Activated effector memory CD4-positive, alpha-beta T cell treated with anti-CD3 and anti-CD28 coated beads, Interleukin-2, amount 50 U/mL, for 16 hours (primary cell): ENCODE data around the gene TUBD1.
"Not testable (repeated sequence)": the region's sequence is repeated elsewhere in the genome, so short reads cannot be mapped to it uniquely, and the experiment has no call there.

Experiments used
- DNase-seq: peaks from one replicate; pipeline ENCODE4 v3.0.0-alpha.2; 2020

Gene TUBD1

DNA sequence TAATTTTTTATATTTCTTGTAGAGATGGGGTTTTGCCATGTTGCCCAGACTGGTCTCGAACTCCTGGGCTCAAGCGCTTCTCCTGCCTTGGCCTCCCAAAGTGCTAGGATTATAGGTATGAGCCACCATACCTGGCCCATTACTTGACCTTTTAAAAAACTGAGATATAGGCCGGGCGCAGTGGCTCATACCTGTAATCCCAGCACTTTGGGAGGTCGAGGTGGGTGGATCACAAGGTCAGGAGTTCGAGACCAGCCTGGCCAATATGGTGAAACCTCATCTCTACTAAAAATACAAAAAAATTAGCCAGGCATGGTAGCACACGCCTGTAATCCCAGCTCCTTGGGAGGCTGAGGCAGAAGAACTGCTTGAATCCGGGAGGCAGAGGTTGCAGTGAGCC is 19.3 kb downstream of the TUBD1 start:
- DNase-seq = not testable (repeated sequence)

DNA sequence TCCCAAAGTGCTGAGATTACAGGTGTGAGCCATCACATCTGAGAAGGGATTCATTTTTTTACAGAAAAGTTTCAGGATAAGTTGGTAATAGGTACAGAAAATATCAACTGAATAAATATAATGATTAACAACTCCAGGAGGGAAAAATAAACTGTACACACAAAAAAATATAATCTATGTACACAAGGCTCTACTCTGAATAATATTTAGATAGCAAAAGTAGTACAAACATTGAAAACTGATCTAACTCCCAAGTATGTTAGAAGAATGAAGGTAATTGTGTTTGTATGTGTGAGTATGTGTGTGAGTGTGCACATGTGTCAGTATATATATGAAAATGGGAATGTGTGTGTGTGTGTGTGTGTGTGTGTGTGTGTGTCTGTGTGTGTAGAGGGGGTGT is 20.4 kb downstream of the TUBD1 start:
- DNase-seq = no peak

DNA sequence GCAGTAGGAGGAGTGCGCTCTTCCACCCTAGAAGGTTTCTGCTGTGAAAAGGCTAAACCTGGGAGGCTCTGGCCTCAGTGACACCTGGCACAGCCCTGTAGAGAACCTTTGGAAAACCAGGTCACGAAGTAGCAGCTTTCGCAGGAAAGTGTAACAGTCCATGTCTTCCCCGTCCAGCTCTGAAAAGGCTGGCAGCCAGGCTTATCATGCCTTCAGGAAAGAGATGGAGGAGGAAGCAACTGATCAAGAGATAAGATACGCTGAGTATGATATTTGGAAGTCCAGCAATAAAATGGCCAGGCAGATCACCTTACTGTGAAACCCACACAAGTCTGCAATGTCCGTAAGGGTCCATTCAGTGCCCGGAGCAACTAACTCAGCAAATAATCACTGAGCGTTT is 22.3 kb downstream of the TUBD1 start:
- peak; percentile 12 for DNase-seq

DNA sequence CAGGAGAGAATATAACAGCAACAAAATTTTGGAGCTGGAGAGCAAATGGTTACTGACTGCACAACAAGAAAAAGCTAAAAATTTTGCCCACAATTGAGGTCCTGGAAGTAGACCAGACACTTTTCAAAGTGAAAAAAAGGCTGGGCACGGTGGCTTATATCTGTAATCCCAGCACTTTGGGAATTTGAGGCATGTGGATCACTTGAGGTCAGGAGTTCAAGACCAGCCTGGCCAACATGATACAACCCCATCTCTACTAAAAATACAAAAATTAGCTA is 22.9 kb downstream of the TUBD1 start:
- peak; percentile 3 for DNase-seq

DNA sequence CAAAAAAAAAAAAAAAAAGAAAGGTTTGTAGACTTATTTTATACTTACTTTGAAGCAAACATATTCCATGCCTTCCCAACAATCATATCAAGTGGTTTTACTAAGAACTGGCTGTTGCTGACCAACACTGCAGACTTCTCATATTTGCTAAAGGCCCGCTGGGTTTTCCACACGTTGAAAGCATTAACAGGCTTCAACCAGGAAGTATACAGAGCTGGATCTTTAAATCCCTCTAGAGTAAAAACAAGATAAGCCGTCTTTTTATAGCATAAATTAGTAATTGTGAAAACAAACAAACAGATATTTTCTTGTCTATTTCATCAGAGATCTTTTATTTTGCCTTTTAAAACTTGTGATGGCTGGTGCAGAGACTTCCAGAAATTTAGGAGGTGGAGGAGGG is 29.1 kb downstream of the TUBD1 start:
- no peak for DNase-seq

DNA sequence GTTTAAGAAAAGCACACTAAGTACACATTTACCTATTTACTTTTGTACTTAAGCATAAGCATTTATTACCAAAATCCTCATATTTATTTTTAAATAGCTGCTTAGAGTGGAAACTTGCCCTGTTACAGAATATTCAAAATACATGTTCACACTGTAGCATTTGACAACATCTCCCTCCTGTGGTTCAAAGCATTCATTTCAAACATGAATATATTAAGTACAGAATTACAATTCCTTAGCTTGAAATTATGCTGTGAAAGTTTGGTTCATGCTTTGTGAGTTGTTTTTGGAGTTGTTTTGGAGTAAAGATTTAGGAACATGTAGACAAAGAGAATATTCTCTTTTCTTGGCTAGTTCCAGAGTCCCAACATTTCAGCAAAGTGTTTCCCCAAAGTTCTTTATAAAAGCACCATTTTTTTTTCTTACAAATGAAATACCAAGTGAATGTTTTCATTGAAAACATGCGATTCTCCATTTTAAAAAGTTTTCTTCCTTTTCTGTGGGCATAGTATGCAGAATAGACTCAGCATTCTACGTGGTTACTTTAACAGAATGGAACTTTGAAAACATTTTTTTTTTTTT is 33.2 kb downstream of the TUBD1 start:
- no peak for DNase-seq

DNA sequence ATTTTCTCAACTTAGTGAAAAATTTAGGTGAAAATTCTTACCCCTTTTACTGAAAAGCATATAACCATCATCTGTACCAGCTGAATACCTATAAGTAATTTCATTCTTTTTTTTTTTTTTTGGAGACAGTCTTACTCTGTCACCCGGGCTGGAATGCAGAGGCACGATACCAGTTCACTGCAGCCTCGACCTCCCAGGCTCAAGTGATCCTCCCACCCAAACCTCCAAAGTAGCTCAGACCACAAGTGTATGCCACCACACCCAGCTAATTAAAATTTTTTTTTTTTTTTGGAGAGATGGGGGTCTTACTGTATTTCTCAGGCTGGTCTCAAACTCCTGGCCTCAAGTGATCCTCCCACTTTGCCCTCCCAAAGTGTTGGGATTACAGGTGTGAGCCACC is 33.8 kb downstream of the TUBD1 start:
- no peak for DNase-seq

DNA sequence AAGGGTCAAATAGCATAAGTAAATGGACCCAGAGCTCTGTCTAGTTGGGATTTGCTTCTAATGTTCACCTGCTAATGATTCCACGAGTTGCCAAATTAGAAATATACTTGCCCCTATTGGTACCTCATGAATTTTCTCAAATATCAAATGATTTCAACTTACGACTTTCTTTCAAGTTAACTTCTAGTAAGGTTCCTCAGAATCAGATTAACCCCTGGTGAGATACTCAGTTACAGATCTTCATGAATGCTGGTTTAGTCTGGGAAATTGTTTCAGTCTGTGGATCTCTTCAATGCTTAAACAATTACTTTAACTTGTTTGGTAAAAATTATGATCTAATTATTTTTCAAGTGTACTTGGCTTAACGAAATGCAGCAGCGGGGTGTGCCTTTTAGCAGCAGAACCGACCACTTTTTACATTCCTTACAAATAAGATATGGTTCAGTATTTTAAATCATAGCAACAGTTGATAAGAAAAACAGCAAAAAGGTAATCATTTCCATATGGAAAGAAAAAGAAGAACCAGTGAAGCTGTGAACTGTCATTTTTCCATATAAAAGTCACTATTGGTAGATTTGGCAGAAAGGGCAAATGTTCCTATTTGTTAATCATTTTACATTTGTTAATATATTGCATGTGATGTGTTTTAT is 34.5 kb downstream of the TUBD1 start:
- DNase-seq = no peak

DNA sequence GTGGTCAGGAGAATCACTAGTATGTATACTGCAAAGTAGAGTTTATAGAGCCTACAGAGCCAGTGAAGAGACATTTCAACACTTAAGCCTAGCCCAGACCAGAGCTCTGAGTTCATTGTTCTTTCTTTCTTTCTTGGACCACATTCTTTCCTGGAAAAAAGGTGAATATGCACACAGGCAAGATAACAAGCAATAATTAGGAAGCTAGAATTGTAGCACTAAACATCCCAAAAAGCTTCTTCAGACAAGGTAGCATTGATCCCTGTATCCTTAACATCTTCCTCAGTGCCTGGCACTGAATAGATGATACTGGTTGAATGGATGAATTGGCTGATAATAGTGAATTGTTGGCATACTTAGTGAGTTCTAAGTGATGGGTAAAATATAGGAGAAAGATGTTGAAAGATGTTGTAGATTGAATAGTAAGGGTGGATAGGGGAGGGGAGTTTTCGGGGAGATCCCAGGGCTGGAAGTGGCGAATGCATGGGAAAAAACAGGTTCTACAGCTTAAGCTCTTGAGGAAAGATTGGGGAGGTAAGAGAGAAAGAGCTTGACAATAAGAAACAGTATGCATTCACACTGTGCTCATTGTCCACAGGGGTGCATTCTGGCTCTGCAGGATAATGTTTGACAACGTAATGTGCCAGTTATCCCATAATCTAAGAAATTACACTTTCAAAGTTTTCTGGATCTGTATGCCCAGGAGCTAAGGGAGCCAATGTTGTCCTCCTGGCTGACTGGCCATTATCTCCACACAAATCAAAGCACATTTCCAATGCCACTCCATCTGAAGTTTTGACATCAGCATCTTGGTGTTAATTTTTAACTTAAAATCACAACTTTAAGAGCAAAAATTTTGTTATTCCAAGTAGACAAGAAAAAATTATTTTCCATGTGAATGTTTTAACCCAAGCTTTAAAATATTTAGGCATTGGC is 35.6 kb downstream of the TUBD1 start:
- no peak for DNase-seq

DNA sequence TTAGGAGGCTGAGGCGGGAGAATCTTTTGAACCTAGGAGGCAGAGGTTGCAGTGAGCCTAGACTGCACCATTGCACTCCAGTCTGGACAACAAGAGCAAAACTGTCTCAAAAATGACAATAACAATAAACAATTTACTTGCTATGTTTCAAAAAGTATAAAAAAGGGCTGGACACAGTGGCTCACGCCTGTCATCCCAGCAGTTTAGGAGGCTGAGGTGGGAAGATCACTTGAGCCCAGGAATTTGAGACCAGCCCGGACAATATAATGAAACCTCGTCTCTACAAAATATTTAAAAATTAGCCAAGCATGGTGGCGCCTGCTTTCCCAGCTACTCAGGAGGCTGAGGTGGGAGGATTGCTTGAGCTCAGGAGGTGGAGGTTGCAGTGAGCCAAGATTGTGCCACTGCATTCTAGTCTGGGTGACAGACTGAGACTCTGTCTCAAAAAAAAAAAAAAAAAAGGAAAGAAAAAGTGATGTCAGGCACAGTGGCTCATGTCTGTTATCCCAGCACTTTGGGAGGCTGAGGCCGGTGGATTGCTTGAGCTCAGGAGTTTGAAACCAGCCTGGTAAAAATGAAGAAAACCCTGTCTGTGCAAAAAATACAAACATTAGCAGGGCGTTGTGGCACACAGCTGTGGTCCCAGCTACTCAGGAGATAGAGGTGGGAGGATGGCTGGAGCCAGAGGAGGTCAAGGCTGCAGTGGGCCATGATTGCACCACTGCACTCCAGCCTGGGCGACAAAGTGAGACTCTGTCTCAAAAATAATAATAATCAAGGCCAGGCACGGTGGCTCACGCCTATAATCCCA is 38.6 kb downstream of the TUBD1 start:
- peak; percentile 13 for DNase-seq

DNA sequence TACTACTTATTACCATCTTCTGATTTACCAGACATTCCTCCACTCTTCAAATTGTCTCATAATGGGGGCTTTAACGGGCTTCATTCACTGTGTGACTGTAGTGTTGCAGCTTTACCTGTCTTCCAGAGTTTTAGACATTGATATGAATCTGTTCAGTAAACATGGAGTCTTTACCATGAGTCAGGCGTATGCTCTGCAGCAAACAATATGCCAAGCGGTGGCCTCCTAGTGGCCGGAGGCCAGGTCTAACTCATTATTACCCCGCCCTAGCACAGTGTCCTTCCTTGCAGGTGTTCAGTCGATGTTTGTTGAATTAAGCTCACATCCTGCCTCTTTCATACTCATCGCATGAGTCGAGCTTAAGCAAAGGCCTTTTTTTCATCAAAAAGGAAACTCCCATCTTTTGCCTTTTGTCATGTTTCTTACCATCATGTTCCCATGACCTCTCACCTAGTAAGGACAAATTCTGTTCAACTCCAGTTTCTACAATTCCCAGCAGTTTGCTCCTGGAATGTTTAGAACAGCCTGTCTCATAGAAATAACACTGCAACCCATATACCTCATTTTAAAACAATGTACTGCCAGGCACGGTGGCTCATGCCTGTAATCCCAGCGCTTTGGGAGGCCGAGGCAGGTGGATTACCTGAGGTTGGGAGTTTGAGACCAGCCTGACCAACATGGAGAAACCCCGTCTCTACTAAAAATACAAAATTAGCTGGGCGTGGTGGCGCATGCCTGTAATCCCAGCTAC is 39.4 kb downstream of the TUBD1 start:
- DNase-seq = peak; percentile 89

DNA sequence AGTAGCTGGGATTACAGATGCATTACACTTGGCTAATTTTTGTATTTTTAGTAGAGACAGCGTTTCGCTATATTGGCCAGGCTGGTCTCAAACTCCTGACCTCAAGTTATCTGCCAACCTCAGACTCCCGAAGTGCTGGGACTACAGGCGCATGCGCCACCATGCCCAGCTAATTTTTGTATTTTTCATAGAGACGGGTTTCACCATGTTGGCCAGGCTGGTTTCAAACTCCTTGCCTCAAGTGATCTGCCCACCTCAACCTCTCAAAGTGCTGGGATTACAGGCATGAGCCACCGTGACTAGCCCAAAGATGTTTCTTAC is 39.9 kb downstream of the TUBD1 start:
- not testable (repeated sequence) for DNase-seq

DNA sequence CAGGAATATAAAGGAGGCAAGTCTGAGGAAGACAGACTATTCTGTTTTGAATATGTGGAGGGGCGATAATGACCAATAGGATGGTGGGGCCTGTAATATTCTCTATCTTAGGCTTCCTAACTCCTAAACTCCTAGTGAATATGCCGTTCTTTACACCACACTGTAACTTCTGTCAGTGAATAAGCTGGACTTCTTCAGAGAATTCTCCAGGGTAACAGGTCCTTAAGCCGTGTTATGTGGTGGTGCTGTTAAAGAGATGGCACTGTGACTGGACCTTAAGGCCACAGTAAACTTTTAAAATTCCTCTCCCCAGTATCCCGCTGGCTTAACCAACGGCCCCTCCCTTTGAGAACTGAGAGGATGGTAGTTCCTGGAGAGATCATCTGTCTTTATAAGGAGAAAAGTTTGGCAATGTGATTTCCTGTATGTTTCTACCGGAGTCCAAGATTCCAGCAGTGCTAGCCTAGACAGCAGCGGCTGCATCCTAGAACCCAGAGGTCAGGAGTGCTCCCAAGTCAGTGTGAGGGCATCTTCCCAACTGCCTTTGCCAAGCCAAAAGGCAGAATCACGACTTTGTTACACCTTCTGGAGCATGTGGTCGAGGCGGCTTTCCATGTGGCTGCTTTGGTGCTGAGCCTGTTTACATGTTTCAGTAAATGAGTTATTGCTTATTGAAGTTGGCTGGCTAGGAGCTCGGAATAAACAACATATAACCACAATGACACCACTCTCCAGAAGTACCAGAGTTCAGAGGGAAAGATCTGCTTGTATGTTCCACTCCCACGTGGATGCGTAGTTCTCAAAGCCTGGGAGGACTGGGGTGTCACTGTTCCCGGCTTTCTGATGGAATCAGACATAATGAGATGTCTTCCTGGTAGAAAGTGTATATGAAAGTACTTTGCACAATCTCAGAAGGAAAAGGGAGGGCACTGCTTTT is 41.0 kb downstream of the TUBD1 start:
- DNase-seq = peak; percentile 38

DNA sequence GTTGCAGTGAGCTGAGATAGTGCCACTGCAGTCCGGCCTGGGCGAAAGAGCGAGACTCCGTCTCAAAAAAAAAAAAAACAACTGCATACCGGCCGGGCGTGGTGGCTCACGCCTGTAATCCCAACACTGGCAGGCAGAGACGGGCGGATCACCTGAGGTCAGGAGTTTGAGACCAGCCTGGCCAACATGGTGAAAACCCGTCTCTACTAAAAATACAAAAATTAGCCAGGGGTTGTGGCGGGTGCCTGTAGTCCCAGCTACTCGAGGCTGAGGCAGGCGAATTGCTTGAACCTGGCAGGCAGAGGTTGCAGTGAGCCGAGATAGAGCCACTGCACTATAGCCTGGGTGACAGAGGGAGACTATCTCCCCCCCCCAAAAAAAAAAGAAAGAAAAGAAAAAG is 42.4 kb downstream of the TUBD1 start:
- peak; percentile 42 for DNase-seq

DNA sequence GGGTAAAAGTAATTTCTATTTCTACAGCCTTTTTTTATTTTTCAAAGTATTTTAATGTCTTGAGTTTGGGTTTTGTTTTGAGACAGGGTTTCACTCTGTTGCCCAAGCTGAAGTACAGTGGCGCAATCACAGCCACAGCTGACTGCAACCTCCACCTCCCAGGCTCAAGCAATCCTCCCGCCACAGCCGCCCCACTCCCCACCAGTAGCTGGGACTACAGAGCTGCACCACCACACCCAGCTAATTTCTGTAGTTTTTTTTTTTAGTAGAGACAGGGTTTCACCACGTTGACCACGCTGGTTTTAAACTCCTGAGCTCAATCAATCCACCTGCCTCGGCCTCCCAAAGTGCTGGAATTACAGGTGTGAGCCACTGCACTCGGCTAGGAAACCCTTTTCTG is 44.0 kb downstream of the TUBD1 start:
- DNase-seq = peak; percentile 71

DNA sequence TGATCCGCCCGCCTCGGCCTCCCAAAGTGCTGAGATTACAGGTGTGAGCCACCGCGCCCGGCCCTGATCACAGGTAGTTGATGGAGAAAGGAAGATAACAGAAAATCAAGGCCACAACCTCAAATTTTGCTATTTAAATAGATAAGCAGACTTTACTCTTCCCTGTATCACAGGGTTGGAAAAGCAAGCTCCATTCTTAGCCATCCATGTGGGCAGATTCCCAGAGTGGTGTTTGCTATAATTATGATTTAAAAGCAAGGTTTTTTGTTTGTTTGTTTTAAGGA is 44.4 kb downstream of the TUBD1 start:
- DNase-seq = peak; percentile 12

DNA sequence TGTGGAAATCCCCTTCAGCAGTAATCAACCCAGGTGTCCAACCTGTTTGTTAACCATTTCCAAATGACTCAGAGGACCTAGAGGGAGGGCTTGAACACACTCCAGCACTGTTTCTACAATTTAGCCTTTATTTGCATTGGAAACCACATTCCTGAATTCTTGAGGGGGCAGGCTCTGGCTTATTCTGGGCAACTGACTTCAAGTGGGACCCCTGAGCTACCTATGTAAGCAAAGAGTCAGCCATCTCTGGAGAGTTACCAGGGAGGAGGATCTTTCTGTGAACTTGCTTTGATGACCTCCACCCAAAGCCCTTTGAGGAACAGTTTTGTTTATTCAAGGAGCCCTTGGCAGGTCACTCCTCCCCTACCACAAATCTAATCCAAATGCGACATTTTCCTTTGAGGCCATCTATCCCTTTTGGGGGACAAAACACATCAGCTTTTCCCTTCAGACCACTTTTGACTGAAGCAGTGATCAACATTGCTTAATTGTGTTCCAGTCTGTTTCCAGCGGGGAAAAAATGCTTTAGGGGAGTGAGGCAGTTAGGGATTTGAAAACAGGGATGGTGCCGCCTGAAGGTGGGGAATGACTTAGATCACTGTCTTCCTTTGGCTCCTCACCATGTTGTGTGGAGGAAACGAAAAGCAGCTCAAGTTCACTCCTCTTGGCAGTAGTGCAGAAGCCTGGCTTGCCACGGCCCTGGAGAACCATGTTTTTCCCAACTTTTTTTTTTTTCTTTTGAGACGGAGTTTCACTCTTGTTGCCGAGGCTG is 46.2 kb downstream of the TUBD1 start:
- peak; percentile 66 for DNase-seq

DNA sequence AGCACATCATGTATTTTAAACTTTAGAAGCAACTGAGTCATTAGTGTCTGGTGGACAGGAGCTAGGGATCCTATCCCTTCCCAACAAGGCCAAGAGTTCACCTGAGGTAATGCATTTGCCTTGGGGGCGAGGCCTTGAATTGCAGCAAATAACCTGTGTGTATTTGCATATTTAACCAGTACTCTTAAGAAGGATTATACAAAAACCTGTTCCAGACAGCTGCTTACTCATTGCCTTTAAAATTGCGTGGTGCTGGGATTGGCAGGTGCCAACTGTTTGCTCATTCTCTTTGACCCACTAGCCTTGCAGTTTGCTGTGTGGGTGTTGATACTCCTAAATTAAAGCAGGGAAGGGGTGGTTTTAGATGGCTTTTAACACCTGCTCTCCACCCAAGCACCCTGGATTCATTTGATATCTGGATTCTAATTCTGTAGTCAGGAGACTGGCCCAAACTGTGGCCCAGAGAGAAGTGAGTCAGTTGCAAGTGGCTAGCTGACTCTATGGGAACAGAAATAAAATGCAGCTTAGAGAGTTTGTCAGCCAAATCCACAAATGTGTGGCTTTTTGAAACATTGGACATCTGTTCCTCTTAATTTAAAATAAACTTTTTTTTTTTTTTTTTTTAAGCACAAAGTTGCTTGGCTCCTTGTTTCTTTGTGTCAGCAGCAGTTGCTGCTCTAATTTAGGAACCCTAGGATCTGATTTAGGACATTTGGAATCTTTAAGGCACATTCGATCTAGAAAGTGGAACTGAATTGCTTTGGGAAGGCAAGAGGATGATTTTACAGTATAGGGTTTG is 46.9 kb downstream of the TUBD1 start:
- peak; percentile 73 for DNase-seq

DNA sequence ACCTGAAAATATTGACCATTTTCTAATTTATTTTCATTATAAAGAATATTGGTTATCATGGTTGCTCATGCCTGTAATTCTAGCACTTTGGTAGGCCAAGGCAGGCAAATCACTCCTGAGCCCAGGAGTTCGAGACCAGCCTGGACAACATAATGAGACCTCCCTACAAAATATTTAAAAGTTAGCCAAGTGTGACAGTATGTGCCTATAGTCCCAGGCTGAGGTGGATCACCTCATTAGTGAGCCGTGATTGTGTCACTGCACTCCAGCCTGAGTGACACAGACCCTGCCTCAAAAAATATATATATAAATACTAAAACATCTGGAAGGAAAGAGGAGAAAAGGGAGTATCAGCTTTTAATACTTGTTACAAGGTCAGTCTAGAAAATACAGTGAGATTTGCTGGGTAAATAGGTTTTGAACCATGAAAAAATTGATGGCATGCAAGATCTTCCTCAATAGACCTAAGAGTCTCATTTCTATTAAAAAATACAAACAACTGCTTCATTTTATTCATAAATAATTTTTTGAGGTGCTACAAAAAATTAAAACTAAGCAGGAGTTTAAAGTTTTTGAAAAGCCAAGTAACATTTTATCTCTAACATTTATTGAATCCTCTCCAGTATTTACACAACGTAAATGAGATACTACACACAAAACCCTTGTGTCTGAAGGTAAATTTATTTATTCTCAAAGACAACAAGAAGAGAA is 47.7 kb downstream of the TUBD1 start:
- DNase-seq = peak; percentile 60
